DMS 273 treated with DMSO at 0.1 percent for 48 hours (cell line): ENCODE data around the gene CCL25.
"Not testable (repeated sequence)": the region's sequence is repeated elsewhere in the genome, so short reads cannot be mapped to it uniquely, and the experiment has no call there.

Source experiments
- DNase-seq: peaks from one replicate; lab custom pipeline; 2025; lab: John Stamatoyannopoulos, UW

CCL25 gene

DNA sequence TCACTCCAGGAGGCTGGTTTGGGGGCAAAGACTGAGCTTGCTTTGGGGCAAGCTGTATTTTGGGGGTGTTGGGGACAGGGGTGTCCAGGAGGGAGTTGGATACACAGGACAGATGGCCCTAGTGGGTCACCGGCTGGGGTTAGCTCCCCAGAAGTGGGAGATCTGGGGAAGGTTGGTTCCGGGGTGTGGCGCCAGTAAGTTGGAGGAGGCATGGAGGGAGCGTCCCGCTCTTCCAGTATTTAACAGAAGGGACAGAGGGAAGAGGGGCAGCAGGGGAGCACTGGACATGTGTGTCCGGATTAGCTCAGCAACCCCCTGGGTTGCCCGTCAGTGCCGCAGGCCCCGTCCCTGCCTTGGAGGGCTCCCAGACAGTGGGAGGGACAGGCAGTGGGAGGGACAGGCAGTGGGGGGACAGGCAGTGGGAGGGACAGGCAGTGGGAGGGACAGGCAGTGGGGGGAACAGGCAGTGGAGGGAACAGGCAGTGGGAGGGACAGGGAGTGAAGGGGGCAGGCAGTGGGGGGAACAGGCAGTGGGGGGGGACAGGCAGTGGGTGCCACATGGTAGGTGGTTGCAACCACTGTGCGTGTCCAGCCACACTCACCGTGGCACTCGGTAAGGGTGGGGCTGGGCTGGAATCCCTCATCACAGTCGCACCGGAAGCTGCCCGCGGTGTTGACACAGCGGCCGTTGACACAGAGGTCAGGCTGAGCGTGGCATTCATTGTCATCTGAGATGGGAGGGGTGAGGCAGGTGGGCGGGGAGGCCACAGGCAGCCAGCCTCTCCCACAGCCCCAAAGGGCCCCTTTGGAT is 33.2 kb downstream of the CCL25 start:
- DNase-seq: no peak

DNA sequence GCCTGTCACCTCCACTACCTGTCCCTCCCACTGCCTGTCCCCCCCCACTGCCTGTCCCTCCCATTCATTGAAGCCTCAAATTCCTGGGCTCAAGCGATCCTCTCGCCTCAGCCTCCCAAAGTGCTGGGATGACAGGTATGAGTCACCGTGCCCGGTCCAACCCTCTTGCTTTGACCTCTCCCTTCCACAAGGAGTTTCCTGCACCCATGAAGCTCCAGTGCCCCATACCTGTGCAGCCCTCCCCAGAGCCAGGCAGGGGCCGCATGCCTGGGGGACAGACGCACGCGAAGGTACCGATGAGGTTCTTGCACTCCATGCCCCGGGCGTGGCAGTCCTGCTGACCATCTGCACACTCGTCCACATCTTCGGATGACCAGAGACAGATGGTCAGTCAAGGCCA is 34.3 kb downstream of the CCL25 start:
- DNase-seq: no peak

DNA sequence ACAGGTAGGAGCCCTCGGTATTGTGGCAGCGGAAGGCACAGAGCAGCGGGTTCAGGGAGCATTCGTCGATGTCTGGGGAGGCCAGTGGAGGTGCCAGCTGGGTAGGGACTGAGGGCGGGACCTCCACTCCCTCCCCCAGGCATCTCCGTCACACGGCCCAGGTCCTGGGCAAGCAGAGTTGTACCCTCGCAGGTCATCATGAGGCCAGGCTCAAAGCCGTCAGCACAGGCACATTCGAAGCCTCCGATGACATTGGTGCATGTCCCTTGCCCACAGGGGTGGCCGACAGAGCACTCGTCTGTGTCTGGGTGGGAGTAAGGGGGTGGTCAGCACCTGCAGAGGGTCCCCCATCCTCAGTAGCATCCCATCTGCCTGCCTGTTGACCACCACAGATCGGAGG is 35.3 kb downstream of the CCL25 start:
- DNase-seq: no peak

DNA sequence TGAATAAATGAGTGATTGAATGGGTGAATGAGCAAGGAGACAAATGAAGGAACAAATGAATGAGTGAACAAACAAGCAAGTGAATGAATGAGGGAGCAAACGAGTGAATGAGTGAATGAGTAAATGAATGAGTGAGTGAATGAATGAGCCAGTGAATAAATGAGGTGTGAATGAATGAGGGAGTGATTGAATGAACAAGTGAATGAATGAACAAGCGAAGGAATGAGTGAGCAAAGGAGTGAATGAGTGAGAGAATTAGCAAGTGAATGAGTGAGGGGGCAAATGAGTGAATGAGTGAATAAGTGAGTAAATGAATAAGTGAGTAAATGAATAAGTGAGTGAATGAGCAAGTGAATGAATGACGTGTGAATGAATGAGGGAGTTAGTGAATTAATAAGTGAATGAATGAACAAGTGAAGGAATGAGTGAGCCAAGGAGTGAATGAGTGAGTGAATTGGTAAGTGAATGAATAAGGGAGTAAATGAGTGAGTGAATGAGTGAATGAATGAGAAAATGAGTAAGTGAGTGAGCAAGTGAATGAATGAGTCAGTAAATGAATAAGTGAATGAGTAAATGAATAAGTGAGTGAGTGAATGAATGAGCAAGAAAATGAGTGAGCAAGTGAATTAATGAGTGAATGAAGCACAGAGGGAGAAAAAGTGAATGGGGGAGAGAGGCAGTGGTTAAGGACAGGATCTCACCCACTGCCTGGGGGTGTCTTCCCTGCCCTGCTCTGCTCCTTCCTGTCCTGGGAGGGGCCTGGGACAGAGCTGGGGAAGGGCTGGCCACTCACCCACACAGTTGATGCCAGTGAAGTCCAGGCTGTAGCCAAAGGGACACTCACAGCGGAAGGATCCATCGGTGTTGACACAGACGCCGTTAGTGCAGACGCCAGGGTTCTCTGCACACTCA is 36.4 kb downstream of the CCL25 start:
- no peak for DNase-seq

DNA sequence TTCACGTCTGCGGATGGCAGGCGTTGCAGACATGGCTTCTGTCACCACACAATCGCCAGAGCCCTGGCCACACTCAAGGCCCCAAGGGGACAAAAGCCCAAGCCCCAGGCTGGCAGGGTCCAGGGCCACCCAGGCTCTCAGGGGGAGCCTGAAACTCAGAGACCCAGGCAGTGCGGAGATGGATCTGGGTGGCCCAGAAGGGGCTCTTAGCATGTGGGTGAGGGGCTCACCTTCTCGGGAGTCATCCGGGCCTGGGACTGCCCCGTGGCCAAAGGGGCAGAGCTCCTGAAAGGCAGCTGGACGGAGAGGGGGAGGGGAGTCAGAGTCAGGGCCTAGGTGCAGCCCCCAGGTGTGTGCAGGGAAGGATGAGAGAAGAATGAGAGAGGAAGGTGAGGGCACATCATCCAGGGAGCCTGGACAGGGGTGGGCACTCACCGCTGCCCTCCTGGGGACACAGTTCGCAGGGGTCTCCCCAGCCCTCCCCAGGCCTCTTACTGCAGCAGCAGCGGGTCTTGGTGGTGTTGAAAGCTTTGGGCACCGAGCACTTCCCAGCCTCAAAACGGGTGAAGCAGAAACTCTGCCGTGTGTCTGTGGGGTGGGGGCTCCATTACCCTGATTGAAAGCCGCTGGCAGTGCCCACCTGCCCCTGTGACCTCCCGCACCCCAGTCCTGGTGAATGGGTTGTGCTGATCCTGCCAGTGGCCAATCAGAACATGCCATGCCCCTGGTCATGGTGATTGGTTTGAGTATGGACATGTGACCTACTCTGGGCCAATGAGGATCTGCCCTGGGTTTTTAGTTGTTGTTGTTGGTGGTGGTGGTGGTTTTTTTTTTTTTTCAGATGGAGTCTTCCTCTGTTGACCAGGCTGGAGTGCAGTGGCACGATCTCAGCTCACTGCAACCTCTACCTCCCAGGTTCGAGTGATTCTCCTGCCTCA is 37.4 kb downstream of the CCL25 start:
- no peak for DNase-seq

DNA sequence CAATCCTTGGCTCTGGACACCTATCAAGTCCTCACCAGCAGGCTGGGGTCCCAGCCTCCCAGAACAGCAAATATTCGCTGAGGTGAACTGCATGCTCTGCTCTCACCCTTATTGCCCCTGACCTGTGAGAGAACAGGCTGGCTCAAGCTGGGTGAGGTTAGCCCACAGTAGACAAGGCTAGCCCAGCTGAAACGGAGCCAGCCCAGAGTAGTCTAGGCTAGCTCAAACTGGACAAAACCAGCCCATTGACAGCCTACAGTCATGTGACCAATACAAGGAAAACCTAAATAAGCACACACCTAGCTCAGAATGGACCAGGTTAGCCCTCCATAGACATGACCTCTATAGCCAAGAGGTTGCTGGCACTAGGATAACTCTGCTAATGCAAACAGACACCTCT is 38.4 kb downstream of the CCL25 start:
- DNase-seq: no peak

DNA sequence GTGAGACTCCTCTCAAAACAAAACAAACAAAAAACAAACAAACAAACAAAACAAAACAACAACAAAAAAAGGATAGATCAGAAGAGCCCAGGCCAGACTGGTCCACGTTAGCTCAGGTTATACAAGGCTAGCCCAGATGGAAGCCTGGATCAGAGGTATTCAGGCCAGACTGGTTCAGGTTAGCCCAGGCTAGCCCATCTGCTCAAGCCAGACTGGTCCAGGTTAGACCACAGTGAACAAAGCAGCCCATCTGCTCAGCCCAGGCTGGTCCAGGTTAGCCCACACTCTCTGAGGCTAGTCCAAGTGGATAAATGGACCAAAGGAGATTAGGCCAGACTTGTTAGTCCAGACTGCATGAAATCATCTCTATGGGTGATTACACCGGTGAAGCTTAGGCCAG is 41.2 kb downstream of the CCL25 start:
- DNase-seq: no peak

DNA sequence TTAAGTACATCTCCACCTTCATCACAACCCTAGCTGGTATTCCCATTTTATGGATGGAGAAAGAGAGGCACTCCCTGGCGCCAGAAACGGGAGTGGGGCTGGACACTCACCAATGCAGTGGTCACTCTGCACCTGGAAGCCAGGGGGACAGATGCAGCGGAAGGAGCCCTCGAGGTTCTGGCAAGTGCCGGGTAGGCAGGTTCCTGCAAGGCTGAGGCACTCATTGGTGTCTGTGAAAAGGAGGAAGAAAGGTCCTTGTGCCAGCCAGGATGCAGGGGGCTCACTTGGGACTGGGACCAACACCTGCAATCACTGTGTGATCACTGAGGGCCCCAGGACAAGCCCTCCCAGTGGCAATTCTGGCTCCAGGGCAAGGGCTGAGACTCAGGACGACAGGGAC is 41.8 kb downstream of the CCL25 start:
- no peak for DNase-seq

DNA sequence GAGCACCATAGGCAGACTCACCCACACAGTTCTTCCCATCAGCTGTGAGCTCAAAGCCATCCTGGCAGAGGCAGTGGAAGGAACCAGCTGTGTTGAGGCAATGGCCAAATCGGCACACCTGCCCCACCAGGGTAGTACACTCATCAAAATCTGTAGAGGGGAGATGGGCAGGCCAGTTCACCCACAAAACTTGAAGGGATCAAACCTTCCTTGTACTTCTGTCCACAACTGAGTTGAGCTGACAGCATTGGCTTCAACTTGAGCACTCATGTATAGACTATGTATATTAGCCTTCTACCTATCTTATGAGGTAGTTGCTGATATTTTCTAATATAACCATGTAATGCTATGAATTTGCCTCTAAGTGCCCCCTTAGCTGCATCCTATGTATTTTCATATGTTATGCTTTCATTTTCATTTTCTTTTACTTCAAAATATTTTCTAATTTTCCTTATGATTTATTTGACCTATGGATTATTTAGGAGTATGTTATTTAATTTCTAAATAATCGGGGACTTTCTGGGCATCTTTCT is 42.9 kb downstream of the CCL25 start:
- DNase-seq: no peak

DNA sequence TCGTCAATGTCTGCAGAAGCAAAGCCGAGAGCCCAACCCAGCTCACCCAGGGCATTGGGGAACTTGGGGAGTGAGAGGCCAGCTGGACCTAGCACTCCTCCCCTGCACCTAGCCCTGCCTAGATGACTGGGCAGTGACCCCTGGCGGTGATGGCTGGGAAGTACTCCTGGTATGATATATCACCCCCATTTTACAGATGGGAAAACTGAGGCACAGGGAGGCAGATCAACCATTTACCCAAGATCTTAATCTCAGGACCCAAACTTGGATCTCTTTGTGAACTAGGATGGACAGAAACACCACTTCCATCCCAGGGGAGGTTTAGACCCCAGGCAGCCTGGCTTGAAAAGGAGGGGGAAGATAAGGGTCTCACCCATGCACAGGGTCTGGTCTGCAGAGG is 43.5 kb downstream of the CCL25 start:
- DNase-seq: no peak

DNA sequence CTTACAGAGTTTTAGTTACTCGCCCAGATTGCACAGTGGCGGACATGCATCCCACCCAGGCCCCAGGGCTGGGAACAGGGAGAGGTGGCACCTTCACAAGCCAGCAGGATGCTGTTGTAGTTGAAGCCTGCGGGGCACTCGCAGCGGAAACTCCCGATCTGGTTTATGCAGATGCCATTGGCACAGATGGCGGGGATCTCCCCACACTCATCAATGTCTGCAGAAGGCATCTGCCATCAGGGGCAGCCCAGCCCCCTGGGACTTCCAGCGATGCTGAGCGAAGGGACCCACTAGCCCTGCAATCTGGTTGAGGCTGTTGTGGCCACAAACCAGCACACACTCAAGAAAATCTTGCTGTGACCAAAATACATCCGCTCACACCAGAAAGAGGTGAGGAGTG is 44.6 kb downstream of the CCL25 start:
- no peak for DNase-seq

DNA sequence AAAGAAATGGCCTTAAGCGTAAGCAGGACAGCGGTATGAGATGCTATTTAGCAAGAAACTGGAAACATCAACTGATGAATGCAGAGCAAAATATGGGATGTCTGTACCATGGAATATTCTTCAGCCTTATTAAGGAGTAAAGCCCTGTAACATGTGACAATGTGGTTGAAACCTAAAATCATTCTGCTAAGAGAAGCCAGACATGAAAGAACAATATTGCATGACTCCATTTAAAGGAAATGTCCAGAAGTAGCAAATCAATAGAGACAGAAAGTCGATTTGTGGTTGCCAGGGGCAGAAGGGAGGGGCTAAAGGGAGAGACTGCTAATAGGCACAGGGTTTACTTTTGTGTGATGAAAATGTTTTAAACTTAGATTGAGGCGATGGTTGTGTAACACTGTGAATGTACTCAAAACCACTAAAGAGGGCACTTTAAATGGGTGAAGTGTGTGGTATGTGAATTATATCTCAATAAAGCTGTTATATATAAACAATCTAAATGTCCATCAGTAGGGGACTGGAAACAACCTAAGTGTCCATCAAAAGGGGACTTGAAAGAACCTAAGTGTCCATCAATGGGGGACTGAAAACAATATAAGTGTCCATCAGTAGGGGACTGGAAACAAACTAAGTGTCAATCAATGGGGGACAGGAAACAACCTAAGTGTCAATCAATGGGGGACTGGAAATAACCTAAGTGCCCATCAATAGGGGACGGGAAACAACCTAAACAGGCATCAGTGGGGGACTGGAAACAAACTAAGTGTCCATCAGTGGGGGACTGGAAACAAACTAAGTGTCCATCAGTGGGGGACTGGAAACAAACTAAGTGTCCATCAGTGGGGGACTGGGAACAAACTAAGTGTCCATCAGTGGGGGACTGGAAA is 45.4 kb downstream of the CCL25 start:
- DNase-seq: no peak

DNA sequence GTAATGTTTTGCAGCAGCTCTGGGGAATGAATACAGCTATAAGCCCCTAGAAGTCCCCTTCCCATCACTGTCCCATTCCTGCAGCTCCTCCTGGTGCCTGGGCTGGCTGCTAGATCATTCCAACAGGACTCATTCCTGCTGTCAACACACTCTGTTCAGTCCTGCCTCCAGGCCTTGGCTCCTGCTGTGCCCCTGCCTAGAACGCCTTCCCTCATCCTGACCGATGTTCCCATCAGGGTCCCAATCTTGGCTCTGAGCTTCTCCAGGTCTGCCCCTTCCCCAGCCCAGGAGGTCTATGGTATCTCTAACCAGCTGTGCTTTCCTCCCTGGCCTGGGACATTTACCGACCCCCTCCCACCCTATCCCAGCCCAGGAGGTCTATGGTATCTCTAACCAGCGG is 48.8 kb downstream of the CCL25 start:
- DNase-seq: no peak

DNA sequence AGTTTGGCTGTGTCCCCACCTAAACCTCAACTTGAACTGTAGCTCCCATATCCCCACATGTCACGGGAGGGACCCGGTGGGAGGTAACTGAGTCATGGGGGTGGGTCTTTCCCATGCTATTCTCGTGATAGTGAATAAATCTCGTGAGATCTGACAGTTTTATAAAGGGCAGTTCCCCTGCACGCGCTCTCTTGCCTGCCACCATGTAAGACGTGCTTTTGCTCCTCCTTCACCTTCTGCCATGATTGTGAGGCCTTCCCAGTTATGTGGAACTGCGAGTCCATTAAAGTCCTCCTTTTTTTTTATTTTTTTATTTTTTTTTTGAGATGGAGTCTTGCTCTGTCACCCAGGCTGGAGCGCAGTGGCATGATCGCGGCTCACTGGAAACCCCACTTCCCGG is 49.4 kb downstream of the CCL25 start:
- not testable (repeated sequence) for DNase-seq

DNA sequence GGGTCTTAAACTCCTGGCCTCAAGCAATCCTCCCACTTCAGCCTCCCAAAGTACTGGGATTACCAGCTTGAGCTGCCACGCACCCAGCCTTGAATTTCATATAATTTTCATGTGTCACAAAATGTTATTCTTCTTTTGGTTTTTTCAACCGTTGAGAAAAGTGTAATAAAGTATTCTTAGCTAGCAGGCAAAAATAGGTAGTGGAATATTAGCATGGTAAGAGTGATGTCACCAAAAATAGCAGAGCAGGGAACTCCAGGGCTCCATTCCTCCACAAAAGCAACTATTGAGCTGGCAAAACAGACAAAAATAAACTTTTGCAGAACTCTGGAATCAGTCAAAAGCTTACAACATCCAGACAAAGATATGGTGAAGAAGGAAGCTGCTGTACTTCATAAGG is 52.9 kb downstream of the CCL25 start:
- no peak for DNase-seq

DNA sequence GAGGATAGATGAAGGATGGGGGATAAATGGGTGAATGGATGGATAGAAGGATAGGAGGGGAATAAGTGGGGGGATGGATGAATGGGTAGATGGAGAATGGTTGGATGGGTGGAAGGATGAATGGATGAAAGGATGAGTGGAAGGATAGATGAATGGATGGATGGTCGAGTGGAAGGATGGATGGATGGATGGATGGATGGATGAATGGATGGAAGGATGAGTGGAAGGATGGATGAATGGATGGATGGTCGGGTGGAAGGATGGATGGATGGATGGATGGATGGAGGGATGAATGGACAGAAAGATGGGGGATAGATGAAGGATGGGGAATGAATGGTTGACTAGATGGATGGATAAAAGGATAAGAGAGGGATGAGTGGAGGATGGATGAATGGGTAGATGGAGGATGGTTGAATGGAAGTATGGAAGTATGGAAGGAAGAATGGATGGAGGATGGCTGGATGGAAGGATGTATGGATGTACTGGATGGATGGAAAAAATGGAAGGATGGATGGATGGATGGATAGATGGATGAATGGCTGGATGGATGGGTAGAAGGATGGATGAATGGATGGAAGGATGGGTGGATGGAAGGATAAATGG is 54.8 kb downstream of the CCL25 start:
- no peak for DNase-seq

DNA sequence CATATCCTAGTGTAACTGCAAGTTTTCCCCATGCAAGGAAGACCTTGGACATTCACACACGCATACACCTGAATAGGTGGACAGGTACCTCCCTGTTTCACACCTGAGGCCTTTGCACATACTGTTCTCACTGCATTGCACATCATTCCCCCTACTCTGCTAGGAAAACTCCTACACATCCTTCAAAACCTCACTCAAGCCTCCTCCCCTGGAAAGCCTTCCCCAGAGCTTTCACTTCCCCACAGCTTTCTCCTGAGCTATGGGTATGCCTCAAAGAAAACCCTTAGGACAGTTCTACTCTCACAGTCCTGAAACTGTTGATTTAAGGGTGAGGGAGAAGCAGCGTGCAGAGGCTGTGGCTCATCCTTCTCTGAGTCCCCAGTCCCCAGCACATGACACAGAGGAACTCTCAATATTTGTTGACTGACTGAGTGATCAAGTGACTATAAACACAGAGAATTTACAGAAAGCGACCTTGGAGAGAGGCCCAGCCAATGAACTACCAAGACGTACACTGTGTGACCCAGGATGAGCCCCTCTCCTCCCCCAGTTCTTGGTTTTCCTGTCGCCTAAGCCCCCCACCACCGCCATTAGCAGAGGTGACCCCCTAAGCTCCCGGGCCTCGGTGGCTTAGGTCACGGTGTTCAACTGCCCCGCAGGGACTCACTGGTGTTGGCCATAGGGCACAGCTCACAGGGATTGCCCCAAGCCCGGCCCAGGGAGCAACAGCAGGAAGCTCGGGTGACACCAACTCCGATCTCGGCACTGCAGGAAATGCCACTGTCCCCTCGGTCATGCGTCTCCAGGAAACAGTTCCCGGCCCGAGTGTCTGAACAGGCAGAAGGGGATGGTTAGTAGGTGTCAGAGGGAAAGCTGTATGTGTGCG is 56.2 kb downstream of the CCL25 start:
- no peak for DNase-seq

DNA sequence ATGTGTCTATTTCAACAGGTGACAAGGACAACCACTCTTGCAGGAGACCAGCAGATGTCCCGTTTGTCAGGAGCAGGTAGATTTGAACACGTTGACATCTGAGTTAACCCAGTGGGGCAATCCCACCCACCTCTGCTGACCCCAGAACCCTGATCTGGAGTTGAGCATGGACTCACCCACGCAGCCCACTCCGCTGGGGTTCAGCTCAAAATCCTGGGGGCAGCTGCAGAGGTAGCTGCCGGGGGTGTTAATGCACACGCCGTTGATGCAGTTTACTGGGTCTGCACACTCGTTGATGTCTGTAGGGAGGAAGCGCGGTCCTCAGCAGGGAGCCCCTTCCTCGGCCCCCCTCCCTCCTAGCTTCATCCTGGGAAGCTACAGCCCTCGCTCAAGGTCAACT is 56.9 kb downstream of the CCL25 start:
- DNase-seq: no peak

DNA sequence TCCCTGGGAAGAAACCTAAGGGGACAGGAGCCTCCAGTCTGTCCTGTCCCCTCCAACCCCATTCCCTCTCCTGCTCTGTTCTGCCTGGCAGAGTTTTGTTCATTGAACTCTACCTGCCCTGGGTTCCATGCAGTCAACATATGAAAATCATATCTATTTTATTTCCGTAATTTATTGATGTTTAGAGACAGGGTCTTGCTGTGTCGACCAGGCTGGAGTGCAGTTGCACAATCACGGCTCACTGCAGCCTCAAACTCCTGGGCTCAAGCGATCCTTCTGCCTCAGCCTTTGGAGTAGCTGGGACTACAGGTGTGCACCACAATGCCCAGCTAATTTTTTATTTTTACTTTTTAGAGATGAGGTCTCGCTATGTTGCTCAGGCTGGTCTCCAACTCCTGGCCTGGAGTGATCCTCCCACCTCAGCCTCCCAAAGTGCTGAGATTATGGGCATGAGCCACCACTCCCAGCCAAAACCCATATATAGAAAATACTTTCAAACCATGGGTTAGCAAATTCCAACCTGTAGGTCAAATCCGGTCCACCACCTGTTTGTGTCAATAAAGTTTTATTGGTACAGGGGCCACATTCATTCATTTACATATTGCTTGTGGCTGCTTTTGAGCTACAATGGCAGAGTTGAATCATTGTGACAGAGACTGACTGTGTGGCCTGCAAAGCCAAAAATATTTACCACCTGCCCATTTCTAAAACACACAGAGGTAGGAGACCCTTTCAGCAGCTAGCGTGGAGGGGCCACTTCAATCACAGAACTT is 57.5 kb downstream of the CCL25 start:
- no peak for DNase-seq
